H1 (cell line): ENCODE measurements around the gene KLHL29. TPM values are rescaled to one million over a fixed set of nuclear protein-coding genes. Genes with fewer than 3 reads are reported as not detected.

Experiments
- CTCF ChIA-PET: fragments of 300-600 bp; sonication (Branson Sonifier 250); formaldehyde crosslinking; loops from one replicate; lab custom pipeline; 2021; ENCODE audit not compliant: partially characterized antibody; lab: Charles Lee
- POLR2A ChIA-PET: fragments of 300-600 bp; sonication (Branson Sonifier 250); formaldehyde crosslinking; loops from one replicate; lab custom pipeline; 2021; ENCODE audit warnings: inconsistent platforms; ENCODE audit not compliant: partially characterized antibody; lab: Charles Lee
- DNase-seq, 2 experiments: peaks; one replicate each; pipeline versions ENCODE4 v3.0.0 to v3.0.0-alpha.2; 2010 to 2022; ENCODE audit warnings: low spot score in 2 of 2, low read depth in 1 of 2, mixed read lengths in 1 of 2
- FAIRE-seq: peaks from 2 replicates; lab custom pipeline; 2011; peaks lifted over from hg19 to GRCh38; lab: Jason Lieb, UNC
- H2AFZ ChIP-seq: 2 replicates; pipeline ENCODE4 v1.8.1; 2012; ENCODE audit warnings: low read length, inconsistent platforms
- H2AK5ac ChIP-seq: 2 replicates; pipeline ENCODE4 v1.6.1; 2013; ENCODE audit warnings: low read depth, low read length
- H2BK120ac ChIP-seq: replicated peaks from 2 replicates; pipeline ENCODE3; 2013; ENCODE audit warnings: low read depth, low read length, inconsistent platforms
- H2BK12ac ChIP-seq: 2 replicates; pipeline ENCODE4 v1.6.1; 2013; ENCODE audit warnings: low read depth, low read length
- H2BK15ac ChIP-seq: 2 replicates; pipeline ENCODE4 v1.6.1; 2013; ENCODE audit warnings: low read length
- H2BK20ac ChIP-seq: 2 replicates; pipeline ENCODE4 v1.6.1; 2013; ENCODE audit warnings: low read length
- H2BK5ac ChIP-seq: 2 replicates; pipeline ENCODE4 v1.6.1; 2013; ENCODE audit warnings: low read depth, low read length
- H3K14ac ChIP-seq: 2 replicates; pipeline ENCODE4 v1.6.1; 2013; ENCODE audit warnings: inconsistent platforms; ENCODE audit not compliant: insufficient read length
- H3K18ac ChIP-seq: 2 replicates; pipeline ENCODE4 v1.6.1; 2013; ENCODE audit warnings: low read length; ENCODE audit errors: extremely low read depth
- H3K23ac ChIP-seq: 2 replicates; pipeline ENCODE4 v1.6.1; 2013; ENCODE audit warnings: inconsistent platforms; ENCODE audit not compliant: insufficient read length
- H3K23me2 ChIP-seq: 2 replicates; pipeline ENCODE4 v1.6.1; 2013; ENCODE audit warnings: low read depth, low read length
- H3K27ac ChIP-seq: 2 replicates; pipeline ENCODE4 v1.6.1; 2011; ENCODE audit warnings: low read depth, low read length, inconsistent platforms
- H3K27me3 ChIP-seq, 4 experiments: replicated peaks in 1 of 4; 1 replicate in 1 of 4; 2 replicates in 3 of 4; pipeline versions ENCODE4 v1.6.1 to v1.8.1; 2011 to 2013; ENCODE audit warnings: low read length in 3 of 4, mild to moderate bottlenecking in 3 of 4, inconsistent platforms in 2 of 4, mixed read lengths in 2 of 4, moderate library complexity in 1 of 4; ENCODE audit not compliant: control insufficient read depth in 3 of 4, insufficient read depth in 3 of 4; ENCODE audit errors: extremely low read depth in 1 of 4
- H3K36me3 ChIP-seq, 4 experiments: 2 replicates each; pipeline versions ENCODE4 v1.6.1 to v1.8.1; 2011 to 2013; ENCODE audit warnings: mild to moderate bottlenecking in 4 of 4, low read length in 3 of 4, moderate library complexity in 2 of 4, control low read depth in 1 of 4, inconsistent platforms in 1 of 4; ENCODE audit not compliant: insufficient read depth in 4 of 4, control insufficient read depth in 2 of 4
- H3K4ac ChIP-seq: replicated peaks from 2 replicates; pipeline ENCODE3; 2013; ENCODE audit warnings: low read length, low read depth, mixed read lengths, inconsistent platforms; ENCODE audit not compliant: insufficient read length
- H3K4me1 ChIP-seq, 4 experiments: replicated peaks in 1 of 4; 1 replicate in 1 of 4; 2 replicates in 3 of 4; pipeline versions ENCODE4 v1.6.1 to v1.8.1; 2011 to 2013; ENCODE audit warnings: low read length in 3 of 4, inconsistent platforms in 2 of 4, mixed read lengths in 1 of 4; ENCODE audit not compliant: insufficient read depth in 4 of 4, control insufficient read depth in 3 of 4
- H3K4me2 ChIP-seq, 2 experiments: 2 replicates each; pipeline versions ENCODE4 v1.6.1 to v1.8.1; 2011 to 2013; ENCODE audit warnings: low read depth in 2 of 2, low read length in 2 of 2, control low read depth in 1 of 2, inconsistent platforms in 1 of 2, mild to moderate bottlenecking in 1 of 2; ENCODE audit not compliant: insufficient read depth in 1 of 2
- H3K4me3 ChIP-seq, 4 experiments: fragments of 200-600, 300-600 bp in 1 of 4; sonication (generic), shearing (Covaris generic), sonication (Bioruptor Twin) in 1 of 4; 2 replicates each; pipeline versions ENCODE4 v1.5.1 to v1.8.1; 2011 to 2016; ENCODE audit warnings: low read length in 4 of 4, low read depth in 3 of 4, control low read depth in 2 of 4, inconsistent platforms in 2 of 4, mild to moderate bottlenecking in 2 of 4, mixed read lengths in 1 of 4, moderate library complexity in 1 of 4; ENCODE audit not compliant: insufficient read depth in 2 of 4; ENCODE audit errors: extremely low read depth in 1 of 4
- H3K56ac ChIP-seq: replicated peaks from 2 replicates; pipeline ENCODE3; 2013; ENCODE audit warnings: low read depth, mild to moderate bottlenecking, mixed read lengths, low read length, inconsistent platforms; ENCODE audit not compliant: insufficient read length
- H3K79me1 ChIP-seq: 2 replicates; pipeline ENCODE4 v1.6.1; 2013; ENCODE audit warnings: low read depth, low read length, control low read depth
- H3K79me2 ChIP-seq, 2 experiments: 2 replicates each; pipeline versions ENCODE4 v1.6.1 to v1.8.1; 2012 to 2013; ENCODE audit warnings: low read length in 2 of 2, mild to moderate bottlenecking in 2 of 2, inconsistent platforms in 1 of 2; ENCODE audit not compliant: insufficient read depth in 2 of 2, control insufficient read depth in 1 of 2
- H3K9ac ChIP-seq, 4 experiments: replicated peaks in 1 of 4; 1 replicate in 1 of 4; 2 replicates in 3 of 4; pipeline versions ENCODE4 v1.6.1 to v1.8.1; 2011 to 2013; ENCODE audit warnings: low read depth in 3 of 4, low read length in 3 of 4, control low read depth in 2 of 4, mild to moderate bottlenecking in 2 of 4, moderate library complexity in 2 of 4, inconsistent platforms in 1 of 4; ENCODE audit errors: extremely low read depth in 1 of 4
- H3K9me3 ChIP-seq, 2 experiments: 2 replicates each; pipeline versions ENCODE4 v1.6.1 to v1.8.1; 2012 to 2013; ENCODE audit warnings: mild to moderate bottlenecking in 2 of 2, moderate library complexity in 2 of 2, control low read depth in 1 of 2, inconsistent platforms in 1 of 2, low read depth in 1 of 2, low read length in 1 of 2, mixed read lengths in 1 of 2; ENCODE audit not compliant: insufficient read depth in 2 of 2
- H4K20me1 ChIP-seq, 2 experiments: replicated peaks in 1 of 2; 2 replicates each; pipeline versions ENCODE3 to v1.8.1; 2011 to 2013; ENCODE audit warnings: inconsistent platforms in 2 of 2, low read length in 2 of 2, mild to moderate bottlenecking in 1 of 2; ENCODE audit not compliant: insufficient read depth in 2 of 2, control insufficient read depth in 1 of 2
- H4K5ac ChIP-seq: 2 replicates; pipeline ENCODE4 v1.6.1; 2013; ENCODE audit warnings: low read length, low read depth, mixed read lengths, inconsistent platforms; ENCODE audit not compliant: insufficient read length
- H4K8ac ChIP-seq: 2 replicates; pipeline ENCODE4 v1.8.0; 2013; ENCODE audit warnings: mild to moderate bottlenecking, moderate library complexity, low read length, inconsistent platforms; ENCODE audit not compliant: insufficient read depth; ENCODE audit errors: extremely low read depth
- H4K91ac ChIP-seq: replicated peaks from 2 replicates; pipeline ENCODE3; 2013; ENCODE audit warnings: low read length, mixed read lengths, inconsistent platforms; ENCODE audit not compliant: insufficient read length
- CTBP2 ChIP-seq: IDR thresholded peaks from 2 replicates; pipeline ENCODE4 v1.7.0; 2011; ENCODE audit warnings: borderline replicate concordance, mild to moderate bottlenecking, moderate library complexity, mixed read lengths, low read length; ENCODE audit not compliant: insufficient read depth, insufficient read length
- RXRA ChIP-seq: IDR thresholded peaks from 2 replicates; pipeline ENCODE4 v1.6.1; 2011; ENCODE audit warnings: low read depth, mild to moderate bottlenecking, low read length, moderate library complexity; ENCODE audit not compliant: insufficient read depth
- SP2 ChIP-seq: IDR thresholded peaks from 2 replicates; pipeline ENCODE4 v1.6.1; 2012; ENCODE audit warnings: mild to moderate bottlenecking, low read length, inconsistent platforms
- YY1 ChIP-seq: IDR thresholded peaks from 2 replicates; pipeline ENCODE4 v1.6.1; 2011; ENCODE audit warnings: low read depth, mild to moderate bottlenecking, low read length
- WGBS, 2 experiments: shearing (Covaris generic) in 1 of 2; methylation state at CpG; one replicate each; pipeline versions ENCODE4 v1.1.6 to v1.1.7; 2013 to 2015; ENCODE audit warnings: low lambda C conversion rate in 2 of 2, mixed read lengths in 2 of 2, inconsistent platforms in 1 of 2, low coverage in 1 of 2, missing lambda C conversion rate in 1 of 2; ENCODE audit not compliant: insufficient replicate concordance in 2 of 2, insufficient coverage in 1 of 2, insufficient read length in 1 of 2; ENCODE audit errors: extremely low coverage in 1 of 2, missing lambda C conversion rate in 1 of 2; 5-methylcytosine and 5-hydroxymethylcytosine counted together
- polyA plus RNA-seq, 7 experiments: library from polyadenylated mRNA; depleted of rRNA in 3 of 7; stranded (reverse) in 5 of 7; unstranded in 2 of 7; fragments of >200 nt in 5 of 7; fragments of 200-250 nt in 2 of 7; gene quantifications; 1 replicate in 5 of 7; 2 replicates in 1 of 7; 4 replicates in 1 of 7; pipeline versions ENCODE4 v1.2.1 to v1.2.3, GENCODE V29; 2011 to 2013; ENCODE audit warnings: missing spikeins in 2 of 7, mixed read lengths in 2 of 7
- total RNA-seq: library from RNA; stranded (reverse); fragmentation: NEBNext Ultra II Directional; extraction: Animal tissue kit (Norgen Biotek cat#: 25700); gene quantifications from 2 replicates; pipeline ENCODE4 v1.2.1, GENCODE V29; 2021

Gene KLHL29
- total and polyA plus RNA-seq, 2 of the 8 experiments (the other 6 are each of a cell fraction or from before 2014, with no cell fraction given): 1.1 to 4.7 TPM

DNA sequence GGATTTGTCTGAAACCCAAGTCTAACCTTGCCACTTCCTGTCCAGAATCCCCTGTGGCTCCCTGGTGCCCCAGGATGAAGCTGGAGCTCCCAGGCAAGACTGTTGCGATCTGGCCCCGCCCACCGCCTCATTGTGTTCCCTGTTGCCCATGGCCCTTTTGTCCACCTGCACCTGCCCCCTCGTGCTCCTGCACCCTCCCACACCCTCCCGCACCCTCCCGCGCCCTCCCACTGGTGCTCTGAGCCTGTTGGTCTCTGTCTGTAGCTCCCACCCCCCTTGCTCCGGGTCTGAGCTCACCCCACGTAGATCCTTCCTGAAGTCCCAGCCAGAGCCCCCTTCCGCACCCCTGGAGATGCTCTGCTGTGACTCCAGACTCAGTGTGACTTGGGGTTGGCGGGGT lies 297.5 kb downstream of the KLHL29 start:
- no peak overlapping the region for H3K23ac ChIP-seq
- no peak overlapping the region for H4K5ac ChIP-seq
- H3K4me1 ChIP-seq: peaks cover 0 to 12% (median 2%) of the 10 kb centered on the region in 4 experiments; a peak in 5 of 7 replicates
- H3K79me1 ChIP-seq: no peaks in the 10 kb centered on the region
- H3K9ac ChIP-seq: no peak overlapping the region
- H3K23me2 ChIP-seq: no peaks in the 10 kb centered on the region
- no peaks in the 10 kb centered on the region for H3K9me3 ChIP-seq
- no peaks in the 10 kb centered on the region for H4K20me1 ChIP-seq
- ChIA-PET CTCF (interaction anchor here (1.2 to 1.3 kb wide), 3 partner anchors 24 to 108 kb away, joined by 3 to 4 read pairs (median 4); no protein-coding TSS in a partner anchor), POLR2A (no interaction called here)
- H3K27ac ChIP-seq: no peak overlapping the region
- no peak overlapping the region for H2AK5ac ChIP-seq
- 97% methylated on average over 11 of the region's 11 CpGs; no CpG with 5 or more reads in 1 of the 2 experiments for WGBS, 2 experiments
- TF ChIP-seq SP2 (no peak), YY1 (no peak), CTBP2 (no peak), RXRA (no peak)
- H3K4ac ChIP-seq: no peak overlapping the region
- H4K91ac ChIP-seq: no peak overlapping the region
- H4K8ac ChIP-seq: 0 out of 2 replicates have a peak overlapping the region, but pooled peaks have one; percentile 6
- H2BK20ac ChIP-seq: no peak overlapping the region
- H3K56ac ChIP-seq: no peak overlapping the region
- H2BK5ac ChIP-seq: no peak overlapping the region
- no peak overlapping the region for H3K4me2 ChIP-seq
- H3K18ac ChIP-seq: no peak overlapping the region; the same call in 1 of the 2 replicates
- no peak for DNase-seq
- no peaks in the 10 kb centered on the region for H3K27me3 ChIP-seq
- no peak overlapping the region for H3K4me3 ChIP-seq
- H2BK120ac ChIP-seq: no peak overlapping the region
- H2AFZ ChIP-seq: no peak overlapping the region
- H3K79me2 ChIP-seq: no peaks in the 10 kb centered on the region
- no peak overlapping the region for H2BK12ac ChIP-seq
- H2BK15ac ChIP-seq: no peak overlapping the region
- H3K14ac ChIP-seq: no peak overlapping the region
- no peaks in the 10 kb centered on the region for H3K36me3 ChIP-seq
- no peak for FAIRE-seq
